Measurements from ENCODE around the gene ASIC4. TPM values are rescaled to one million over a fixed set of nuclear protein-coding genes. Genes with fewer than 3 reads are reported as not detected.

Gene ASIC4
- total RNA-seq, 1 experiment from 2014 or later, result 0.21 TPM

- ATAC-seq (no peak), DNase-seq (ENCODE audit: low read depth, low spot score) (no peak)
- POLR2A ChIA-PET, result no interaction called here
- no peak for TF ChIP-seq TCF7L2 (IDR thresholded peaks at IDR 0.05; ENCODE audit: low read depth, low read length)
- TF ChIP-seq POLR2AphosphoS5 (IDR thresholded peaks at IDR 0.05; ENCODE audit: low read depth, low read length), result no peak
- no peaks in the 10 kb centered on the region for H3K36me3 ChIP-seq (ENCODE audit: control insufficient read depth, insufficient read depth, low read length)
- no peaks in the 10 kb centered on the region for H3K4me1 ChIP-seq (ENCODE audit: control insufficient read depth, insufficient read depth, low read length)
- in situ Hi-C loops (cut with HindIII; ENCODE audit: low pct_unique_long_range_greater_than_20kb, low sequenced_read_pairs) (no loop called here), intact Hi-C loops (cut with micrococcal nuclease; ENCODE audit: unreplicated experiment) (no loop called here)
- CTCF ChIA-PET, result interaction anchor here (0.7 kb wide), 1 partner anchor 37 kb away, joined by 6 read pairs; no protein-coding TSS in a partner anchor
- no TSS peak for BruUV-seq (replicated peaks)
- no peaks in the 10 kb centered on the region for H3K9me3 ChIP-seq (ENCODE audit: control insufficient read depth, insufficient read depth, low read depth, low read length)
- H3K4me3 ChIP-seq (ENCODE audit: low read depth in 2 of 2, low read length in 2 of 2), result peak overlapping the region in 1 of 2 experiments; percentile 8; a peak in 1 of 4 replicates
- no peaks in the 10 kb centered on the region for H3K27me3 ChIP-seq (ENCODE audit: control insufficient read depth, insufficient read depth, low read length)
- H3K27ac ChIP-seq (ENCODE audit: low read length), result no peak overlapping the region
These were observed 30.6 kb upstream of the ASIC4 start for GRCh38 chr2:219483451-219484342.

GRCh38 chr2:219484343-219485200 is 29.7 kb upstream of the ASIC4 start:
- Histone ChIP-seq H3K27me3 (ENCODE audit: control insufficient read depth, insufficient read depth, low read length) (no peaks in the 10 kb centered on the region), H3K36me3 (ENCODE audit: control insufficient read depth, insufficient read depth, low read length) (no peaks in the 10 kb centered on the region), H3K4me1 (ENCODE audit: control insufficient read depth, insufficient read depth, low read length) (no peaks in the 10 kb centered on the region), H3K9me3 (ENCODE audit: control insufficient read depth, insufficient read depth, low read depth, low read length) (no peaks in the 10 kb centered on the region), H3K27ac (ENCODE audit: low read length) (no peak overlapping the region), H3K4me3 (ENCODE audit: low read depth in 2 of 2, low read length in 2 of 2) (peak overlapping the region in 1 of 2 experiments; percentile 8; a peak in 1 of 4 replicates)
- DNase-seq (ENCODE audit: low read depth, low spot score) (no peak), ATAC-seq (no peak)
- POLR2A ChIA-PET, result interaction anchor here (0.5 kb wide), 1 partner anchor 7 kb away, joined by 7 read pairs; no protein-coding TSS in a partner anchor
- in situ Hi-C loops (cut with HindIII; ENCODE audit: low pct_unique_long_range_greater_than_20kb, low sequenced_read_pairs) (no loop called here), intact Hi-C loops (cut with micrococcal nuclease; ENCODE audit: unreplicated experiment) (no loop called here)
- TF ChIP-seq SIN3A (IDR thresholded peaks at IDR 0.05; ENCODE audit: borderline replicate concordance, insufficient read depth, low read depth, low read length), result no peak
- no peak for TF ChIP-seq POLR2AphosphoS5 (IDR thresholded peaks at IDR 0.05; ENCODE audit: low read depth, low read length)
- TF ChIP-seq TCF7L2 (IDR thresholded peaks at IDR 0.05; ENCODE audit: low read depth, low read length), result no peak
- no peak for TF ChIP-seq CTCF (IDR thresholded peaks at IDR 0.05)
- no peak for TF ChIP-seq REST (IDR thresholded peaks at IDR 0.05; ENCODE audit: insufficient read depth in 1 of 2, low read depth in 2 of 2, low read length in 1 of 2)
- BruUV-seq (replicated peaks), result no TSS peak
- CTCF ChIA-PET, result interaction anchor here (0.7 kb wide), 1 partner anchor 36 kb away, joined by 6 read pairs; no protein-coding TSS in a partner anchor
